ENCODE results near the gene MYLK.
"Not testable (repeated sequence)": the region's sequence is repeated elsewhere in the genome, so short reads cannot be mapped to it uniquely, and the experiment has no call there.

Gene MYLK

DNA sequence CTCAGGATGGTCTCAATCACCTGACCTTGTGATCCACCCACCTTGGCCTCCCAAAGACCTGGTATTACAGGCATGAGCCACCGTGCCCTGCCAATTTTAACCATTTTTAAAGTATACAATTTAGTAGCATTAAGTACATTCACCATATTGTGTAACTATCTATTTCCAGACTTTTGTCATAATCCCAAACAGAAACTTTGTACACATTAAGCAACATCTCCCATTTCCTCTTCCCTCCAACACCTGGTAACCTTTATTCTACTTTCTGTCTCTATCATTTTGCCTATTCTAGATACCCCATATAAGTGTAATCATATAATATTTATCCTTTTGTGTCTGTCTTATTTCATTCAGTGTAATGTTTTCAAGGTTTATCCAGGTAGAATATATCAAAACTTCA is 8.9 kb upstream of the MYLK start:
- DNase-seq (ENCODE audit: low read depth, low spot score): no peak
- ChIA-PET POLR2A (no interaction called here), CTCF (interaction anchor here (0.8 kb wide), 1 partner anchor 9 kb away, joined by 4 read pairs; no protein-coding TSS in a partner anchor)
- H3K4me3 ChIP-seq (ENCODE audit: low read depth, low read length): no peak overlapping the region
- TF ChIP-seq, protein P1, sequence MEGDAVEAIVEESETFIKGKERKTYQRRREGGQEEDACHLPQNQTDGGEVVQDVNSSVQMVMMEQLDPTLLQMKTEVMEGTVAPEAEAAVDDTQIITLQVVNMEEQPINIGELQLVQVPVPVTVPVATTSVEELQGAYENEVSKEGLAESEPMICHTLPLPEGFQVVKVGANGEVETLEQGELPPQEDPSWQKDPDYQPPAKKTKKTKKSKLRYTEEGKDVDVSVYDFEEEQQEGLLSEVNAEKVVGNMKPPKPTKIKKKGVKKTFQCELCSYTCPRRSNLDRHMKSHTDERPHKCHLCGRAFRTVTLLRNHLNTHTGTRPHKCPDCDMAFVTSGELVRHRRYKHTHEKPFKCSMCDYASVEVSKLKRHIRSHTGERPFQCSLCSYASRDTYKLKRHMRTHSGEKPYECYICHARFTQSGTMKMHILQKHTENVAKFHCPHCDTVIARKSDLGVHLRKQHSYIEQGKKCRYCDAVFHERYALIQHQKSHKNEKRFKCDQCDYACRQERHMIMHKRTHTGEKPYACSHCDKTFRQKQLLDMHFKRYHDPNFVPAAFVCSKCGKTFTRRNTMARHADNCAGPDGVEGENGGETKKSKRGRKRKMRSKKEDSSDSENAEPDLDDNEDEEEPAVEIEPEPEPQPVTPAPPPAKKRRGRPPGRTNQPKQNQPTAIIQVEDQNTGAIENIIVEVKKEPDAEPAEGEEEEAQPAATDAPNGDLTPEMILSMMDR (IDR thresholded peaks at IDR 0.05; ENCODE audit: insufficient read depth, low read length, missing control alignments): no peak

GRCh38 chr3:123892195-123892594 is 8.1 kb upstream of the MYLK start:
- TF ChIP-seq, protein P1 (IDR thresholded peaks at IDR 0.05; ENCODE audit: insufficient read depth, low read length, missing control alignments): no peak
- ChIA-PET POLR2A (no interaction called here), CTCF (no interaction called here)
- no peak for DNase-seq (ENCODE audit: low read depth, low spot score)
- no peak overlapping the region for H3K4me3 ChIP-seq (ENCODE audit: low read depth, low read length)

- DNase-seq (ENCODE audit: low read depth, low spot score); POLR2A ChIA-PET; H3K4me3 ChIP-seq (ENCODE audit: low read depth, low read length): not testable (repeated sequence)
- CTCF ChIA-PET: interaction anchor here (1.2 to 1.3 kb wide), 2 partner anchors 9 to 10 kb away, joined by 3 read pairs; no protein-coding TSS in a partner anchor
These were observed 6.9 kb upstream of the MYLK start for GRCh38 chr3:123890991-123891390.

GRCh38 chr3:123890162-123890561 is 6.0 kb upstream of the MYLK start:
- H3K4me3 ChIP-seq (ENCODE audit: low read depth, low read length); POLR2A ChIA-PET; DNase-seq (ENCODE audit: low read depth, low spot score): not testable (repeated sequence)
- CTCF ChIA-PET: interaction anchor here (1.2 to 1.3 kb wide), 2 partner anchors 9 to 10 kb away, joined by 3 read pairs; no protein-coding TSS in a partner anchor

GRCh38 chr3:123884993-123885392 is 861 bp upstream of the MYLK start:
- CTCF ChIA-PET: no interaction called here
- TF ChIP-seq, protein P1 (IDR thresholded peaks at IDR 0.05; ENCODE audit: insufficient read depth, low read length, missing control alignments): no peak
- H3K4me3 ChIP-seq (ENCODE audit: low read depth, low read length): peak overlapping the region; percentile 74; the same call in 1 of the 2 replicates
- DNase-seq (ENCODE audit: low read depth, low spot score): no peak
- POLR2A ChIA-PET: interaction anchor here (2.4 kb wide), 1 partner anchor 50 kb away, joined by 6 read pairs; no protein-coding TSS in a partner anchor

GRCh38 chr3:123883701-123884202 is 380 bp downstream of the MYLK start:
- CTCF ChIA-PET: interaction anchor here (0.9 to 5.9 kb wide), 6 partner anchors 12 to 231 kb away, joined by 3 to 47 read pairs (median 4); no protein-coding TSS in a partner anchor
- peak overlapping the region; percentile 74 for H3K4me3 ChIP-seq (ENCODE audit: low read depth, low read length)
- no peak for DNase-seq (ENCODE audit: low read depth, low spot score)
- POLR2A ChIA-PET: interaction anchor here (0.5 to 2.4 kb wide), 3 partner anchors 49 to 633 kb away, joined by 3 to 6 read pairs (median 4); no protein-coding TSS in a partner anchor
- TF ChIP-seq, protein P1 (IDR thresholded peaks at IDR 0.05; ENCODE audit: insufficient read depth, low read length, missing control alignments): no peak

- ChIA-PET CTCF (interaction anchor here (0.9 to 5.9 kb wide), 7 partner anchors 11 to 159 kb away, joined by 3 to 47 read pairs (median 4); no protein-coding TSS in a partner anchor), POLR2A (interaction anchor here (0.5 to 2.4 kb wide), 3 partner anchors 48 to 634 kb away, joined by 3 to 6 read pairs (median 4); no protein-coding TSS in a partner anchor)
- peak overlapping the region; percentile 74 for H3K4me3 ChIP-seq (ENCODE audit: low read depth, low read length)
- DNase-seq (ENCODE audit: low read depth, low spot score): no peak
- TF ChIP-seq, protein P1 (IDR thresholded peaks at IDR 0.05; ENCODE audit: insufficient read depth, low read length, missing control alignments): no peak
These were observed 1.0 kb downstream of the MYLK start for GRCh38 chr3:123883111-123883510.

Data from AG04449 (cell line).